ENCODE measurements around the gene PLEKHN1.
"Not testable (repeated sequence)": the region's sequence is repeated elsewhere in the genome, so short reads cannot be mapped to it uniquely, and the experiment has no call there.

Gene PLEKHN1

DNA sequence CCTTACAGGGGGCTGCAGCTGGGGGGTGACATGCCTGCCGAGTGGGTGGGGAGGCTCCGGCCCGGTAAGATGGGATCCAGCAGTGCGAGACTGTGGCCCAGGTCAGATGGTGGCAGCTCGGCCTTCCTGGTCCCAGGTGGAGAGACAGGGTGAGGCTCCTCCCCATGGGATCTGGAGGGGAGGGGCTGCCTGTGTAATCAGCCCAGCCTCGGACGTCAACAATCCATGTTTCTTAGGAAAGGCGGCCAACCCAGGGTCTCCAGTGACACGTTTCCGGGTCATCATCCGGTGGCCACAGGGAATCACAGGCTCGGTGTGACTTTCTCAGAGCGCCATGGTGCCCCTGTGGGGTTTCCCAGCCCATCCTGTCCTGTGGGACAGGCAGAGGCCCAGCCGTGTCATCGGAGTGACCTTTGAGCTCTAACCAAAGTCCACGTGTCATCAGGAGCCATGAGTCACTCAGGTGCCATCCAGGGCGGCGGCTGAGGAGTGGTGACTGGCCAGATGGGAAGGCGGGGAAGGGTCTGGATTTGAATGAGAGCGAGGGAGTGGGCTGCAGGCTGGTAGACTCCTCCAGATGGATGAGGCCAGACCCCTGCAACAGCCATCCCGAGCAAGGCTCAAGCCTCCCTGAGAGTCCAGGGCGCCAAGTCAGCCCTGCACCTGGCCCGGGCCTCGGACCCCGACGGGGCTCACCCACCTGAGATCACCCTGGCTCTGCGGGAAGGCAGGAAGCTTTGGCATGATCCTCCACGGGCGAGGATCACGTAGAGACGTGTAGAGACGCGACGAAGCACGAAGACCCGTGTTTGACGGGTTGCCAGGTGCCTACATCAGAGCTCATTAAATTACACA lies 40.2 kb downstream of the PLEKHN1 start:
- no peak overlapping the region for H3K4me3 ChIP-seq (ENCODE audit: low read length)
- TF ChIP-seq, protein P1, sequence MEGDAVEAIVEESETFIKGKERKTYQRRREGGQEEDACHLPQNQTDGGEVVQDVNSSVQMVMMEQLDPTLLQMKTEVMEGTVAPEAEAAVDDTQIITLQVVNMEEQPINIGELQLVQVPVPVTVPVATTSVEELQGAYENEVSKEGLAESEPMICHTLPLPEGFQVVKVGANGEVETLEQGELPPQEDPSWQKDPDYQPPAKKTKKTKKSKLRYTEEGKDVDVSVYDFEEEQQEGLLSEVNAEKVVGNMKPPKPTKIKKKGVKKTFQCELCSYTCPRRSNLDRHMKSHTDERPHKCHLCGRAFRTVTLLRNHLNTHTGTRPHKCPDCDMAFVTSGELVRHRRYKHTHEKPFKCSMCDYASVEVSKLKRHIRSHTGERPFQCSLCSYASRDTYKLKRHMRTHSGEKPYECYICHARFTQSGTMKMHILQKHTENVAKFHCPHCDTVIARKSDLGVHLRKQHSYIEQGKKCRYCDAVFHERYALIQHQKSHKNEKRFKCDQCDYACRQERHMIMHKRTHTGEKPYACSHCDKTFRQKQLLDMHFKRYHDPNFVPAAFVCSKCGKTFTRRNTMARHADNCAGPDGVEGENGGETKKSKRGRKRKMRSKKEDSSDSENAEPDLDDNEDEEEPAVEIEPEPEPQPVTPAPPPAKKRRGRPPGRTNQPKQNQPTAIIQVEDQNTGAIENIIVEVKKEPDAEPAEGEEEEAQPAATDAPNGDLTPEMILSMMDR (conservative IDR thresholded peaks at IDR 0.05; ENCODE audit: low read length) = no peak
- no peak for DNase-seq (ENCODE audit: low read depth)

DNA sequence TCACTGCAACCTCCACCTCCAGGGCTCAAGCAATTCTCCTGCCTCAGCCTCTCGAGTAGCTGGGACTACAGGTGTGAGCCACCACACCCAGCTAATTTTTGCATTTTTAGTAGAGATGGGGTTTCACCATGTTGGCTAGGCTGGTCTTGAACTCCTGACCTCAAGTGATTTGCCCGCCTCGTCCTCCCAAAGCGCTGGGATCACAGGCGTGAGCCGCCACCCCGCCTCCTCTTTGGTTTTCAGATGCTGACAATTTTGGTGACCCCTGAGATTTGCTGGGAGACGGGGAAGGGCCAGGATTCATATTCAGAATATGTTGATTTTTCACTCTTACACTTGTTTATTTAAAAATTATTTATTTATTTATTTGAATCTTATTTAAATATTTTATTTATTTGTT lies 43.8 kb downstream of the PLEKHN1 start:
- not testable (repeated sequence) for DNase-seq (ENCODE audit: low read depth); H3K4me3 ChIP-seq (ENCODE audit: low read length)

DNA sequence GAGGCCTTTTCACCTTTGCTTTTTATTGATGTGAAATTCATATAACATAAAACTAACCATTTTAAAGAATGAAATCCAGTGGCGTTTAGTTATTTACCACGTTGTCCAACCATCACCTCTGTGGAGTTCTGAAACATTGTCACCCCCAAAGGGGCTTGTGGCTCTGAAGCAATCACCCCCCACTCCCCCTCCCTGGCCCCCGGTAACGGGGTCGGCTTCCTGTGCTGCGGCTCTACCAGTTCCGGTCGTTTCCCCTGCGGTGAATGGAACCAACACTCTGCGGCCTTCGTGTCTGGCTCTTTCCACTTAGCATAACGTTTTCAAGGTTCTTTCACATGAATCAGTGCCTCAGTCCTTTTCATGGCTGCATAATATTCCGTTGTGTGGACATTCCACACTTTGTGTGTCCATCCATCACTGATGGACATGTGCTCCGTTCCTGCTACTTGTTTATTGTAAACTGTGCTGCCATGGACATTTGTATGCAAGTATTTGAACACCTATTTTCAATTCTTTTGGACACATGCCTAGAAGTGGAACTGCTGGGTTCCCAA lies 45.2 kb downstream of the PLEKHN1 start:
- TF ChIP-seq, protein P1 (conservative IDR thresholded peaks at IDR 0.05; ENCODE audit: low read length) = no peak

DNA sequence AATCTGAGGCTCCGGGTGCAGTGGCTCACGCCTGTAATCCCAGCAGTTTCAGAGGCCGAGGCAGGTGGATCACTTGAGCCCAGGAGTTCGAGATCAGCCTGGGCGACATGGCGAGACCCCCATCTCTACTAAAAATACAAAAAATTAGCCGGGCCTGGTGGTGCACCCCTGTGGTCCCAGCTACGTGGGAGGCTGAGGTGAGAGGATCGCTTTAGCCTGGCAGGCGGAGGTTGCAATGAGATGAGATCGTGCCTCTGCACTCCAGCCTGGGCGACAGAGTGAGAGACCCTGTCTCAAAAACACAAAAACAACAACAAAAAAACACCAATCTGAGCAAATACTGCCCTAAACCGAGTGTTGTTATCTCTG lies 46.4 kb downstream of the PLEKHN1 start:
- not testable (repeated sequence) for DNase-seq (ENCODE audit: low read depth)
- H3K4me3 ChIP-seq (ENCODE audit: low read length) = peak overlapping the region; percentile 70

More for the DNA sequence above, 45.2 kb downstream of the PLEKHN1 start:
- H3K4me3 ChIP-seq (ENCODE audit: low read length) = no peak overlapping the region
- DNase-seq (ENCODE audit: low read depth) = no peak

DNA sequence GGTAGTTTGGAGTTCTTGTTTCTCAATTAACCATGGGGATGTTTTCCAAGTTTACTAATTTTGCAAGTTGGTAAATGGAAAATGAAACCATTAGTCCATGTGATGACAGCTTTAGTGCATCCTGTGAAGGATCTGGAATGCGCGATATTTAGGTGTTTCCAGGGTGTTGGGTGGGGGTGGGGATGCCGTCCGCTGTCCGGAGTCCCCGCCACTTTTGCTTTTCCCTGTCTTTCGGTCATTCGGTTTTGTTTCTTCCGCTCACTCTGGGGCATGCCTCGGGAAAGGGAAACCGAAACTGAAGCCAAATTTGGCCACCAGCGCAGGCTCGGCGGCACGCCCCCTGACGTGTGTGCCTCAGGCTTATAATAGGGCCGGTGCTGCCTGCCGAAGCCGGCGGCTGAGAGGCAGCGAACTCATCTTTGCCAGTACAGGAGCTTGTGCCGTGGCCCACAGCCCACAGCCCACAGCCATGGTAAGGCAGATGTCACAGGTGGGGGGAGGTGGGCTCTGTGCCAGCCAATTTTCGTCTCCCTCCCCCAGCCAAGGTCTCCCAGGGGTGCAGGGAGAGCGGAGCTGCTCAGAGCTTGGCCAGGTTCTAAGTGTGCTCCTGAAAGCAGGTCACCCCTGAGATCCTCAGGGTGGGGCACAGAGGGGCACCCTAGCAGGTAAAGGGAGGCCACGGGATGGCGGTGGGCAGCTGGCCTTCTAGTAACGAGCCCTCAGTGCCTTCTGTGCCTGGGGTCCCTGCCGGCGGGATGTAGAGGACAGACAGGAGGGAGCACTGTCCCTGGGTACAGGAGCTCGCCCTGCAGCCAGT lies 47.0 kb downstream of the PLEKHN1 start, which contains the start of gene ISG15:
Gene ISG15, plus strand, starts transcription at position 393 of the 817 bp plus-strand sequence. Its CDS starts 77 bp downstream, at position 470.
- TF ChIP-seq, protein P1 (conservative IDR thresholded peaks at IDR 0.05; ENCODE audit: low read length) = no peak
- DNase-seq (ENCODE audit: low read depth) = peak; percentile 82
- peak within 1 kb of the TSS; percentile 70 for H3K4me3 ChIP-seq (ENCODE audit: low read length)

DNA sequence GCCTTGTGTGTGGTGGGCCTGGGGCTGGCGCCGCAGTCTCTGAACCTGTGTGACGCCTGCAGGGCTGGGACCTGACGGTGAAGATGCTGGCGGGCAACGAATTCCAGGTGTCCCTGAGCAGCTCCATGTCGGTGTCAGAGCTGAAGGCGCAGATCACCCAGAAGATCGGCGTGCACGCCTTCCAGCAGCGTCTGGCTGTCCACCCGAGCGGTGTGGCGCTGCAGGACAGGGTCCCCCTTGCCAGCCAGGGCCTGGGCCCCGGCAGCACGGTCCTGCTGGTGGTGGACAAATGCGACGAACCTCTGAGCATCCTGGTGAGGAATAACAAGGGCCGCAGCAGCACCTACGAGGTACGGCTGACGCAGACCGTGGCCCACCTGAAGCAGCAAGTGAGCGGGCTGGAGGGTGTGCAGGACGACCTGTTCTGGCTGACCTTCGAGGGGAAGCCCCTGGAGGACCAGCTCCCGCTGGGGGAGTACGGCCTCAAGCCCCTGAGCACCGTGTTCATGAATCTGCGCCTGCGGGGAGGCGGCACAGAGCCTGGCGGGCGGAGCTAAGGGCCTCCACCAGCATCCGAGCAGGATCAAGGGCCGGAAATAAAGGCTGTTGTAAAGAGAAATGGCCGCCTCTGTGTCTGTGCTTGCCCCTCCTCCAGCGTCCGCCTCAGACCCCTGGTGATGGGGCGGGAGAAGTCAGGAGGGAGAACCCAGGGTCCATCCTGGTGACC lies 47.8 kb downstream of the PLEKHN1 start:
- H3K4me3 ChIP-seq (ENCODE audit: low read length) = peak overlapping the region; percentile 70
- DNase-seq (ENCODE audit: low read depth) = peak; percentile 36
- TF ChIP-seq, protein P1 (conservative IDR thresholded peaks at IDR 0.05; ENCODE audit: low read length) = no peak

DNA sequence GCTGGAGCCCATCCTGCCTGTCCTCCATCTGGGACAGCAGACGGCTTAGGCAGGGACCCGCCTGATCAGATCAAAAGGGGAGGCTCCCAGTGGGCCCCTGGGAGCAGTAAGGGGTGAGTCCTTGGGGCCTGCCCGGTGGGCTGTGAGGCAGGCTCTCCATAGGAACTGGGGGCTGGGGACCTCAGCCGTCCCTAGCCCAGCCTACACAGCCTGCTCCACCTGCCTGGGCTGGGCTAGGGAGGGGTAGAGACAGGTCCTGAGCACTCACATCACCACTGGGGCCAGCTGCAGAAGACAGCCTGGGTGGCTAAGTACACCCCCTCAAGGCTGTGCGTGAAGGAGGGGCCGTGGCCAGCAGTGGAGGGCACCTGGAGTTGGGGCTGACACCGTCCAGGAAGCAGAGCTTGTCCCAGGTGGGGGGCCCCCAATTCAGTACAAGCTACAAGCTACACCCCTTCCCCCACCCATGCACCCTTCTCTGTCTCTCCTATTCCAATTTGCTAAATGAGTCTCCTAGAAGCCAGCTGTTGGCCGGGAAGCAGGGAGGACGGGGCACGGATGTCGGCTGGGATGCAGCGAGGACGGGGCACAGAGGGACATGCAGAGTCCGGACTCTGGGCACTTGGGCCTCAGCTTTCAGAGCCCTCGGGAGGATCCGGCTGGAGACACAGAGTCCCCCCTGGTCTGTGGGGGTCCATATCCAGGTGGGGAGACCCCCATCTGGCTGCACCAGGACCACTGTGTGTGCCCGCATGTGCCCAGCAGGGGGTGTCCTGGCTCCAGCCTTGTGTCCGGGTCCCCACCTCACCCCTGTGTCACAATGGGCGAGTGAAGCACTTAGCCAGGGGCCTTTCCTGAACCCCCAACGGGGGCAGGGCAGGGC lies 48.8 kb downstream of the PLEKHN1 start:
- TF ChIP-seq, protein P1 (conservative IDR thresholded peaks at IDR 0.05; ENCODE audit: low read length) = peak; percentile 29
- DNase-seq (ENCODE audit: low read depth) = no peak
- peak overlapping the region; percentile 70; the same call in 1 of the 2 replicates for H3K4me3 ChIP-seq (ENCODE audit: low read length)

DNA sequence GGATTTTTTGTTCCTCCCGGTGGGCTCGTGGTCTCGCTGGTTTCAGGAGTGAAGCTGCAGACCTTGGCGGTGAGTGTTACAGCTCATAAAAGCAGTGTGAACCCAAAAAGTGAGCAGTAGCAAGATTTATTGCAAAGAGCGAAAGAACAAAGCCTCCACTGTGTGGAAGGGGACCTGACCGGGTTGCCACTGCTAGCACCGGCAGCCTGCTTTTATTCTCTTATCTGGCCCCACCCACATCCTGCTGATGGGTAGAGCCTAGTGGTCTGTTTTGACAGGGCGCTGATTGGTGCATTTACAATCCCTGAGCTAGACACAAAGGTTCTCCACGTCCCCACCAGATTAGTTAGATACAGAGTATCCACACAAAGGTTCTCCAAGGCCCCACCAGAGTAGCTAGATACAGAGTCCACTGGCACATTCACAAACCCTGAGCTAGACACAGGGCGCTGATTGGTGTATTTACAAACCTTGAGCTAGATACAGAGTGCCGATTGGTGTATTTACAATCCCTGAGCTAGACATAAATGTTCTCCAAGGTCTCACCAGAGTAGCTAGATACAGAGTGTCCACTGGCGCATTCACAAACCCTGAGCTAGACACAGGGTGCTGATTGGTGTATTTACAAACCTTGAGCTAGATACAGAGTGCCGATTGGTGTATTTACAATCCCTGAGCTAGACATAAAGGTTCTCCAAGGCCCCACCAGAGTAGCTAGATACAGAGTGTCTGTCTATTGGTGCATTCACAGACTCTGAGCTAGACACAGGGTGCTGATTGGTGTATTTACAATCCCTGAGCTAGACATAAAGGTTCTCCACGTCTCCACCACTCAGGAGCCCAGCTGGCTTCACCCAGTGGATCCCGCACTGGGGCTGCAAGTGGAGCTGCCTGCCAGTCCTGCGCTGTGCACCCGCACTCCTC lies 51.4 kb downstream of the PLEKHN1 start:
- H3K4me3 ChIP-seq (ENCODE audit: low read length) = not testable (repeated sequence)

DNA sequence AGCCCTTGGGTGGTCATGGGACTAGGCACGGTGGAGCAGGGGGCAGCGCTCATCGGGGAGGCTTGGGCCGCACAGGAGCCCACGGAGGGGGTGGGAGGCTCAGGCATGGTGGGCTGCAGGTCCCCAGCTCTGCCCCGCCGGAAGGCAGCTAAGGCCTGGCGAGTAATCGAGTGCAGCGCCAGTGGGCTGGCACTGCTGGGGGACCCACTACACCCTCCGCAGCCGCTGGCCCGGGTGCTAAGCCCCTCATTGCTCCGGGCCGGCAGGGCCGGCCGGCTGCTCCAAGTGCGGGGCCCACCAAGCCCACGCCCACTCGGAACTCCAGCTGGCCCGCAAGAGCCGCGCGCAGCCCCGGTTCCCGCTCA lies 52.0 kb downstream of the PLEKHN1 start:
- H3K4me3 ChIP-seq (ENCODE audit: low read length); DNase-seq (ENCODE audit: low read depth): not testable (repeated sequence)

More for the DNA sequence above, 51.4 kb downstream of the PLEKHN1 start:
- not testable (repeated sequence) for DNase-seq (ENCODE audit: low read depth)
